Fibroblast of upper back skin (primary cell): ENCODE results near the gene RYR2.

Experiments
- DNase-seq: peaks from one replicate; pipeline ENCODE4 v3.0.0-alpha.2; 2013

RYR2 gene

DNA sequence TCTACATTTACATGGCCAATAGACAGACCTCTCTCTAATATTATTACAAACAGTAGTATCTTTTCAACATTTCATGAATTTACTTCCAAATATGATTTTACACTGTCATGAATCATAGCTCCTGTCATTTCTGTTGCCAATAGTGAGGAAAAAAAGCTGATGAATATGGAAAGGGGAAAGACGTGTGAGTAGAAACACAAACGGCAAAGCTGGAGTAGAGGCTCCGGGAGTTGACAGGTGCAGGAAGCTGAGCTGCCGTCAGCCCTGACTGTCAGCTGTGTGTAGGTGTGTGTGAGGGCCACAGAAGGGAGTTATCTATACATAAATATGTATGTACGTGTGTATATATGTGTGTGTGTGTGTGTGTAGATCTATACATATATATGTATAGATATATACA, 431.9 kb downstream of the RYR2 start:
- no peak for DNase-seq

DNA sequence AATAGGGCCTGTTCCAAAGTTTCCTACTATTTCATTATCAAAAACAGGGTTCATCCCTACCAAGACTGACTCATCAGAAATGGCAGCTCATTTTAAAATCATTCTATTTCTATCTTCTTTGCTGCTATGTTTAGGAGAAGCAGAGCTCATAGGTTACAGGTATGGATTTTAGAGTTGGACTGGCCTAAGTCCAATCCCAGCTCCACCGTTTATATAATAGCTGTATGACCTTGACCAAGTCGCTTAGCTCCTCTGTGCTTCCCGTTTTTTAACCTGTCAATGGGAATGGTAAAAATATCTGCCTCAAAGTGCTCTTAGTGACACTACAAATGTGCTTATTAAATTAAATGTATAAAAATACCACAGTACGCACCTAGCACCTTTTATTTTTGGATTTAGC, 436.1 kb downstream of the RYR2 start:
- no peak for DNase-seq

DNA sequence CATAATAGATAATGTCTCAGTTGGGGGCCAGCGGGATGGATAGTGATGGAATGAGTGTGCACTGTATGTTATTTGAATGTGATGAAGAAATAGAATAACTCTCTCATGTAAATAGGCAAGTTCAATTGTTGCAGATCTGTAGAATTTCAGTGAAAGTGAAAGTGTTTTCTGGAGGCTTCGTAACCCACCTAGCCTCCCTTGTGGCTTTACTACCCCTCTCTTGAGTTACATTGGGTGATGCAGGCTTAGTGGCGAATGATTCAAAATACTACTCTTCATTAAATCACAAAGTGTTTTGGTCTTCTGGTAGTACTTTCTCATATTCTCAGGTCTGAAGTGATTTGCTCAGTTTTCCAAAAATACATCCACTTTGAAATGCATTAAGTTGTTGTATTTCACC, 436.9 kb downstream of the RYR2 start:
- DNase-seq: no peak

DNA sequence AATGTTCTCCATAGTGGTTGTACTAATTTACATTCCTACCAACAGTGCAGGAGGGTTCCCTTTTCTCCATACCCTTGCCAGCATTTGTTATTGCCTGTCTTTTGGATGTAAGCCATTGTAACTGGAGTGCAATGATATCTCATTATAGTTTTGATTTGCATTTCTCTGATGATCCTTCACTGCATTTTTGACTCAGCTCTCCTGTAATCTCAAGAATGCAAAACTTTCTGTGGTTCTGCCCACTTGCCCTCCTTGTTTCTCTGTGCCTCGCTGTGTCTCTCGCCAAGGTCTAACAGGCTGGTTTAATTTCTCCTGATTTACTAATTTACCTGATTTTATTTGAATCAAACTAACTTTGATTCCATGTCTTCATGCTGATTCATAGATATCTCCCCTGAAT, 440.8 kb downstream of the RYR2 start:
- no peak for DNase-seq

GRCh38 chr1:237492359-237492758, 450.4 kb downstream of the RYR2 start:
- DNase-seq: no peak

DNA sequence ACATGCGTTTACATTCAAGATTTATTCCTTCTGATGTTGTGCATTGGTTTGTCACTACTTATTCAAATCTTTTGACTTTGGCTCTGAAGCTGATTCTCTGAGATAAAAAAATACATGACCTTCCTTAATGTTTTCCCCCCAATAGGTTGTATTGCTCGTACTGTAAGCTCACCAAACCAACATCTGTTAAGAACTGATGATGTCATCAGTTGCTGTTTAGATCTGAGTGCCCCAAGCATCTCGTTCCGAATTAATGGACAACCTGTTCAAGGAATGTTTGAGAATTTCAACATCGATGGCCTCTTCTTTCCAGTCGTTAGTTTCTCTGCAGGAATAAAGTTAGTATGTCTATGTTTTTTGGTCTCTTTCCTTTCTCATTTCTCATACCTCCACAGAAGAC, 458.6 kb downstream of the RYR2 start:
- DNase-seq: no peak

GRCh38 chr1:237503292-237503691, 461.3 kb downstream of the RYR2 start:
- no peak for DNase-seq

DNA sequence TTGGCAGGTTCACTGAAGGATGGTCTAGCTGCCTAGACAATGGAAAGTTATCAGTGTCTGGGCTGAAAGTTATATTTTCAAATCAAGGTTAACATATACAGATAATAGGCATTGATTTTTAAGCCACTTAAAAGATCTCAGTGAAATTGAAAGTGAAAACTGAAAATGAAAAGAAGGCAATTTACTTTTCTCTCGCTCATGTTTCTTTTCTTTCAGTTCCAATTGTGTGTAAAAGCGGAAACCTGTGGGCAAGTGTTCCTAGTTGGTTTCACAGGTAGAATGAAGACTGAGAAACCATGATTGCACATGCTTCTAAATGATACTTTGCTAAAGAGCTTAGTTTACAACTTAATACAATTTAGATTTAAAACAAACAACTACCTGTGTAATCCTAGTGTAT, 465.0 kb downstream of the RYR2 start:
- no peak for DNase-seq

DNA sequence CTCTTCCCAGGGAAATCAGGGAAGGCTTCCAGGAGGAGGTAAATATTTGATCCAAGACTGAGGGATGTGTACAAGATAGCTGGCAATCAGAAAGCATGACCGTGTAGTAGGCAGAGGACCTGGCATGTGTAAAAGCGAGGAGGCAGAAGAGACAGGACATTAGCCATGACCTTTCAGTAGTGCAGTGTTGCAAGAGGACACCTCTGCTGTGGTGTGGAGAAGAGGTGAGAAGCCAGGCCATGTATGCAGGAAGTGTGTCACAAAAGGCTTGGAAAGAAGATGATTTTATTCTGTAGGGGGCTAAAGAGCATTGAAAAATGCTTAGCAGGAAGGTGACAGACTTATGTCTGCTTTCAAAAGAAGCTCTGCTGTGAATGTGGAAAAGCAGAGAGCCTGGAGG, 467.8 kb downstream of the RYR2 start:
- no peak for DNase-seq

DNA sequence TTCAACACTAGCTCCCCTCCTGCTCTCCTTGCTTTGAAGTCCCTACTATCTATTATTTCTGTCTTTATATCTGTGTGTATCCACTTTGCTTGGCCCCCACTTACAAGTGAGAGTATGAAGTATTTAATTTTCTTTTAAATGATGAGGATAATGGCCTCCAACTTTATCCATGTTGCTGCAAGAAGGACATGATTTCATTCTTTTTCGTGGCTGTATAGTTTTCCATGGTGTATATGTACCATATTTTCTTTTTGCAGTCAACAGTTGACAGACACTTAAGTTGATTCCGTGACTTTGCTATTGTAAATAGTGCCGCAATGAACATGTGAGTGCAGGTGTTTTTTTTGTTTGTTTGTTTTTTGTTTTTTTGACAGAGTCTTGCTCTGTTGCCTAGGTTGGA, 483.1 kb downstream of the RYR2 start:
- no peak for DNase-seq

GRCh38 chr1:237527761-237528160, 485.8 kb downstream of the RYR2 start:
- no peak for DNase-seq

DNA sequence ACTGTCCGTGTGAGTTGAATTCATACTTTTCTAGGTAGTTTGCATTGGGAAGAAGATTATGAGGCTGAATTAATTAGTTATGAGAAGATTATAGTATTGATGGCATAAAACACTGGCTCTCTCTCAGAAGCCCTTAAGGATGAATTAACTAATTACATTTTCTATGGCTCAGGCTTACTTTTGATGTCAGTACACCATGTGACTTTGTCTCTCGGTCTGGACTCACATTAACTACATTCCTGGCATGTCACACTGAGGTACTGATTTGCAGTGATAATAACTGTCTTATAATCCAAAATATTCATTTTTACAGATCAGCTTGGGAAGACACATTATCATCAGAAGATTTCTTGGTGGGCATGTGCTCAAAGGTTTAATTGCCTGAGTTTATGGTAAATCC, 486.6 kb downstream of the RYR2 start:
- DNase-seq: no peak

GRCh38 chr1:237539055-237539454, 497.1 kb downstream of the RYR2 start:
- DNase-seq: no peak

GRCh38 chr1:237542525-237543418, 500.8 kb downstream of the RYR2 start:
- no peak for DNase-seq

DNA sequence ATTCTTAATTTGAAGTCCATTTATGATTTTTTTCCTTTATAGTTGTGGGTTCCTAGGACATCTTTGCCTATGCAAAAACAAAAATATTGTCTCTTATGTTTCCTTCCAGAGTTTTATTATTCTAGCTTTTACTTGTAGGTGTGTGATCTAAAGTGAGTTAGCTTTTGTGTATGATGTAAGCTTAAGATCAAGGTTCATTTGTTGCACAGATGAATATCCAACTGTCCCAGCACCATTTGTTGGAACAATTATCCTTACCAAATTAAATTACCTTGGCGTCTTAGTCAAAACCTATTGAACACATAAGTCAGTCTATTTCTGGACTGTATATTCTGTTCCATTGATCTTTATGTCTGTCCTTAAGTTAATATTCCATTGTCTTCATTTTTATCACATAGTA, 511.1 kb downstream of the RYR2 start:
- no peak for DNase-seq

DNA sequence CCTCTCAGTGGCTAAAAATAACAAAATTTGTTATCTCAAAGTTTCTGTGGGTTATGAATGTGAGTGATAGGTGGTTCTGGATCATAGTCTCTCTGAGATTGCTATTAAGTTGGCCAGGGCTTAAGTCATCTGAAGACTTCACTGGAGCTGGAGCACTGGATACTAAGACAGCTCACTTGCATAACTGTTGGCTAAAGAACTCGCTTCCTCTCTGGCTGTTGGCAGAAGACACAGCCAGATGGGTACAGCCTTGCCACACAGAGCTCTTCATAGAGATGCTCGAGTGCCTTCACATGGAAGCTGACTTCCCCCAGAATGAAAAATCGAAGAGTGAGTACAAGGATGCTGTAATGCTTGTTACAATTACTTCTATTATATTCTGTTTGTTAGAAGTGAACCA, 514.9 kb downstream of the RYR2 start:
- DNase-seq: no peak

- DNase-seq: peak; percentile 62
These were observed 520.3 kb downstream of the RYR2 start for GRCh38 chr1:237562242-237562823.

- no peak for DNase-seq
These were observed 523.3 kb downstream of the RYR2 start for GRCh38 chr1:237565236-237565635.

GRCh38 chr1:237566581-237566980, 524.6 kb downstream of the RYR2 start:
- no peak for DNase-seq

GRCh38 chr1:237568955-237569354, 527.0 kb downstream of the RYR2 start:
- no peak for DNase-seq

DNA sequence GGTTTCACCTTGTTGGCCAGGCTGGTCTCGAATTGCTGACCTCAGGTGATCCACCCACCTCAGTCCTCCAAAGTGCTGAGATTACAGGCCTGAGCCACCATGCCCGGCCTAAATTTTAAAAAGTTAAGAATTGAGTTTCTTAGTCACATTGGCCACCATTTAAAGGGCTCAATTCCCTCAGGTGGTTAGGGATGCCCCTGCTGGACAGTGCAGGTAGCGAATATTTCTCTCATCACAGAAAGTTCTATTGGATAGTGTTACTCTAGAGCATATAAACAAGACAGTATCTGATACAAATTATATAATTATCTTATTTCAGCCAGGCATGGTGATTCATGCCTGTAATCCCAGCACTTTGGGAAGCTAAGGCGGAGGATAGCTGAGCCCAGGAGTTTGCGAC, 528.5 kb downstream of the RYR2 start:
- no peak for DNase-seq

DNA sequence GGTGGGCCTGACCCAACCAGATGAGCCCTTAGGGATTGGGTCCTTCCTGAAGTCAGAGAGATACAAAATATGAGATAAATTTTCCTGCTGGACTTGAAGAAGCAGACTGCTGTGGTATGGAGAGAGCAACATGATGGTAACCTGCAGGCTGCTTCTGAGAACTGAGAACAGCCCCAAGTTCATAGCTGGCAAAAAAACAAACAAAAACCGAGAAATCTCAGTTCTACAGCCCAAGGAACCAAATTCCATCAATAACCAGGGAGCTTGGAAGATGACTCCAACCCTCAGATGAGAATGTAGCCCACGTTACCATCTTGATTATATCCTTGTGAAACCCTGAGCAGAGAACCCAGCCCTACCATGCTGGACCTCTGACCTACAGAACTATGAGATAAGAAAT, 532.6 kb downstream of the RYR2 start:
- no peak for DNase-seq

DNA sequence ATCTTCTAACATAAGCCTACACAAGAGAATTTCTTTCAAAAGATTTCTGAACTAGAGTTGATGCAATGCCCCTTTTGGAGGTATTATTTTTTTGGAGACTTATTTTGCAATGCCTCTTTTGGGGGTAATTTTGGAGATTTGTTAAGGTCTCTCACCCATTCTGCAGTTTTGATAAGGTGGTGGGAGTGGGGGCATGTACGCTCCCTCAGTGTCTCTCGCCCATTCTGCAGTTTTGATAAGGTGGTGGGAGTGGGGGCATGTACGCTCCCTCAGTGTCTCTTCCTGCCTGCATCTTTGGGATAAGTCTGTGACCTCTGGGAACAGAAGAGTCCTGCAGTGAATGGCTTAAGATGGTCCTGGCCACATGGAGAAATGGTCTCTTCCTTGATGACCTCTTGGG, 536.6 kb downstream of the RYR2 start:
- no peak for DNase-seq

- no peak for DNase-seq
These were observed 538.7 kb downstream of the RYR2 start for GRCh38 chr1:237580726-237581125.

GRCh38 chr1:237583270-237583669, 541.3 kb downstream of the RYR2 start:
- DNase-seq: no peak
